Loucy (cell line): ENCODE measurements around the gene CYP4F11.

Experiments used
- H2AFZ ChIP-seq: fragments of 200-600 bp; sonication (generic); 2 replicates; pipeline ENCODE4 v1.6.0; 2016; ENCODE audit warnings: antibody characterized with exemption, mild to moderate bottlenecking, low read length, moderate library complexity
- H3F3A ChIP-seq: fragments of 200-600 bp; 2 replicates; pipeline ENCODE4 v1.6.0; 2016; ENCODE audit warnings: antibody characterized with exemption, low read depth, mild to moderate bottlenecking
- H3K27me3 ChIP-seq: fragments of 200-600 bp; sonication (generic); 2 replicates; pipeline ENCODE4 v1.6.1; 2014; ENCODE audit warnings: low read length, mild to moderate bottlenecking; ENCODE audit not compliant: insufficient read depth, poor library complexity, severe bottlenecking
- H3K36me3 ChIP-seq: fragments of 200-600 bp; sonication (generic); 2 replicates; pipeline ENCODE4 v1.6.1; 2016; ENCODE audit warnings: low read length; ENCODE audit not compliant: insufficient read depth
- H3K4me1 ChIP-seq: fragments of 200-600 bp; sonication (generic); 2 replicates; pipeline ENCODE4 v1.5.1; 2014; ENCODE audit warnings: low read length, mild to moderate bottlenecking; ENCODE audit not compliant: insufficient read depth, poor library complexity, severe bottlenecking
- H3K4me2 ChIP-seq: fragments of 200-600 bp; sonication (generic); 2 replicates; pipeline ENCODE4 v1.6.0; 2014; ENCODE audit warnings: antibody characterized with exemption, low read length, low read depth, mild to moderate bottlenecking; ENCODE audit not compliant: poor library complexity, severe bottlenecking
- H3K4me3 ChIP-seq: fragments of 200-600 bp; sonication (generic); 2 replicates; pipeline ENCODE4 v1.5.1; 2014; ENCODE audit warnings: low read length, mild to moderate bottlenecking, mixed read lengths; ENCODE audit not compliant: poor library complexity, severe bottlenecking
- H3K79me2 ChIP-seq: fragments of 200-600 bp; sonication (generic); 2 replicates; pipeline ENCODE4 v1.6.1; 2014; ENCODE audit warnings: low read length; ENCODE audit not compliant: insufficient read depth
- H3K9ac ChIP-seq: fragments of 200-600 bp; sonication (generic); 2 replicates; pipeline ENCODE4 v1.6.0; 2014; ENCODE audit warnings: mild to moderate bottlenecking, low read depth, low read length, moderate library complexity; ENCODE audit not compliant: poor library complexity, severe bottlenecking
- H3K9me2 ChIP-seq: fragments of 200-600 bp; sonication (generic); replicated peaks from 2 replicates; pipeline ENCODE4 v1.6.1; 2016; ENCODE audit warnings: low read depth, low read length, mixed read lengths
- H3K9me3 ChIP-seq: fragments of 200-600 bp; sonication (generic); 2 replicates; pipeline ENCODE4 v1.6.1; 2014; ENCODE audit warnings: mild to moderate bottlenecking, antibody characterized with exemption, low read length, low read depth; ENCODE audit not compliant: insufficient read depth
- H4K20me1 ChIP-seq: fragments of 200-600 bp; sonication (generic); 2 replicates; pipeline ENCODE4 v1.6.0; 2014; ENCODE audit warnings: antibody characterized with exemption, low read length, mild to moderate bottlenecking; ENCODE audit not compliant: insufficient read depth, poor library complexity, severe bottlenecking
- EZH2phosphoT487 ChIP-seq: fragments of 200-600 bp; IDR thresholded peaks from 2 replicates; pipeline ENCODE4 v1.6.1; 2018; ENCODE audit warnings: antibody characterized with exemption, mild to moderate bottlenecking, moderate library complexity, borderline replicate concordance
- TF ChIP-seq, protein P1 (sequence below): fragments of 200-600 bp; sonication (generic); conservative IDR thresholded peaks from 2 replicates; pipeline ENCODE4 v1.5.1; 2014; ENCODE audit warnings: mild to moderate bottlenecking, antibody characterized with exemption, low read length

Gene CYP4F11

DNA sequence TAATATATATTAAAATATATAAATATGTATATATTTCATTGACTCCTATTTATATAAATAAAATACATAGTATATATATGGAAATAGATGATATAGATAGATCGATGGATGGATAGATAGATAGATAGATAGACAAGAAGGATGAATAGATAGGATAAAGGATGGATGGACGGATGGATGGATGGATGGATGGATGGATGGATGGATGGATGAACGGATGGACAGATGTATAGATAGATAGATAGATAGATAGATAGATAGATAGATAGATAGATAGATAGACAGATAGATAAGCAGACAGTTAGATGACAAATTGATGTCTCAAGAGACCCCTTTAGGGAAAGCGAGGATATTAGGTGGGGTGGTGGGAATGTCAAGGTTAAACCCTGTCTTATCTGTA lies 15.1 kb downstream of the CYP4F11 start:
- Histone ChIP-seq H3K27me3 (no peaks in the 10 kb centered on the region), H2AFZ (no peak overlapping the region), H3K9ac (no peak overlapping the region), H3K4me2 (no peak overlapping the region), H3K79me2 (no peaks in the 10 kb centered on the region), H3F3A (no peaks in the 10 kb centered on the region), H3K9me3 (peaks cover 5% of the 10 kb centered on the region; the same call in 1 of the 2 replicates), H3K36me3 (no peaks in the 10 kb centered on the region), H3K4me3 (no peak overlapping the region), H4K20me1 (no peaks in the 10 kb centered on the region), H3K4me1 (no peaks in the 10 kb centered on the region), H3K9me2 (no peaks in the 10 kb centered on the region)
- TF ChIP-seq, protein P1, sequence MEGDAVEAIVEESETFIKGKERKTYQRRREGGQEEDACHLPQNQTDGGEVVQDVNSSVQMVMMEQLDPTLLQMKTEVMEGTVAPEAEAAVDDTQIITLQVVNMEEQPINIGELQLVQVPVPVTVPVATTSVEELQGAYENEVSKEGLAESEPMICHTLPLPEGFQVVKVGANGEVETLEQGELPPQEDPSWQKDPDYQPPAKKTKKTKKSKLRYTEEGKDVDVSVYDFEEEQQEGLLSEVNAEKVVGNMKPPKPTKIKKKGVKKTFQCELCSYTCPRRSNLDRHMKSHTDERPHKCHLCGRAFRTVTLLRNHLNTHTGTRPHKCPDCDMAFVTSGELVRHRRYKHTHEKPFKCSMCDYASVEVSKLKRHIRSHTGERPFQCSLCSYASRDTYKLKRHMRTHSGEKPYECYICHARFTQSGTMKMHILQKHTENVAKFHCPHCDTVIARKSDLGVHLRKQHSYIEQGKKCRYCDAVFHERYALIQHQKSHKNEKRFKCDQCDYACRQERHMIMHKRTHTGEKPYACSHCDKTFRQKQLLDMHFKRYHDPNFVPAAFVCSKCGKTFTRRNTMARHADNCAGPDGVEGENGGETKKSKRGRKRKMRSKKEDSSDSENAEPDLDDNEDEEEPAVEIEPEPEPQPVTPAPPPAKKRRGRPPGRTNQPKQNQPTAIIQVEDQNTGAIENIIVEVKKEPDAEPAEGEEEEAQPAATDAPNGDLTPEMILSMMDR, result no peak
- TF ChIP-seq EZH2phosphoT487, result no peak

DNA sequence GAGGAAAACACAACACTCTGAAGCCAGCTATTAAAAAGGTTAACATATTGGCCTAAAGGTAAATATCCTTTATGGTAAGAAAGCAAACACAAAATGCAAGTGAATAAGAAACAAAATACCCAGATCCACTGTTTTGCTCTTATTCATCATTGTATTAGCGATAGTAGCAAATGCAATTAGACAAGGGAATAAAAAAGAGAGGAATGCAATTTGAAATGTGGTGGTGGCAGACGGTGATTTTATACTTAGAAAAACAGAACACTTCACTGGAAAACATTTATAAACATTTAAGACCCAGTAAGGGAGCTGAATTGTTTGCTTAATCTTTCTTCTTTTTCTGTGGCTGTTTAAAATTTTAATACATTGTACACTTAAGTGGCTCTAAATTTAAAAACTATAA lies 19.2 kb downstream of the CYP4F11 start:
- Histone ChIP-seq H3K4me1 (peaks cover 7% of the 10 kb centered on the region), H3K4me2 (no peak overlapping the region), H3K9ac (no peak overlapping the region), H3K4me3 (no peak overlapping the region), H3F3A (no peaks in the 10 kb centered on the region), H3K36me3 (no peaks in the 10 kb centered on the region), H3K9me3 (peaks cover 5% of the 10 kb centered on the region; the same call in 1 of the 2 replicates), H3K79me2 (no peaks in the 10 kb centered on the region), H3K9me2 (no peaks in the 10 kb centered on the region), H4K20me1 (no peaks in the 10 kb centered on the region), H2AFZ (no peak overlapping the region), H3K27me3 (no peaks in the 10 kb centered on the region)
- TF ChIP-seq, protein P1, result no peak
- TF ChIP-seq EZH2phosphoT487, result no peak

DNA sequence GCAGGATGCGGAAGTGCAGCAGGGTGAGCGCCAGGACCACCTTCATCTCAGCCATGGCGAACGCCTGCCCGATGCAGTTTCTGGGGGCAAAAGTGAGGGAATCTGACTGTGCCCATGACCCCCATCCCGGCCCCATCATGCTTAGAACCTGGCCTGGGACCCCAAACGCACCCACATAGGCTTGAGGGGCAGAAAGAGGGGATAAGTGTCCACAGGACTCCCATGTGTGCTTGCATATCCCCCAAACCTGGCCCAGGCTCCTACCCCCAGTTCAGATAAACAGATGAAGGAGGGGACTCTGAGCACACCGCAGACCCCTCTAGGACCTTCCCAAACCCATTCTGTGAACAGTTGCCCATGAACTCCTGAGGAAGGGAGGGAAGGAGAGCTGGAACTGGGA lies 20.5 kb downstream of the CYP4F11 start:
- Histone ChIP-seq H3K4me2 (no peak overlapping the region), H3K9me2 (no peaks in the 10 kb centered on the region), H2AFZ (no peak overlapping the region), H3K4me3 (no peak overlapping the region), H3K36me3 (no peaks in the 10 kb centered on the region), H3K9ac (no peak overlapping the region), H3K27me3 (no peaks in the 10 kb centered on the region), H3F3A (no peaks in the 10 kb centered on the region), H3K9me3 (peaks cover 5% of the 10 kb centered on the region; the same call in 1 of the 2 replicates), H3K4me1 (peaks cover 7% of the 10 kb centered on the region), H4K20me1 (no peaks in the 10 kb centered on the region), H3K79me2 (no peaks in the 10 kb centered on the region)
- TF ChIP-seq, protein P1, result no peak
- no peak for TF ChIP-seq EZH2phosphoT487
